Stomach smooth muscle (tissue), 2 donors: ENCODE data around the gene ZNF507.

ENCODE experiments used
- H3K27ac ChIP-seq: one replicate; pipeline ENCODE4 v1.7.0; 2013; ENCODE audit warnings: mild to moderate bottlenecking, low read length, inconsistent platforms
- H3K27me3 ChIP-seq, 2 donors: one replicate each; pipeline ENCODE4 v1.7.0; 2013; ENCODE audit warnings: low read length in 2 of 2; ENCODE audit not compliant: insufficient read depth in 2 of 2, control insufficient read depth in 1 of 2
- H3K36me3 ChIP-seq, 2 donors: one replicate each; pipeline ENCODE4 v1.7.0; 2013; ENCODE audit warnings: low read length in 2 of 2; ENCODE audit not compliant: control insufficient read depth in 2 of 2, insufficient read depth in 2 of 2
- H3K4me1 ChIP-seq: one replicate; pipeline ENCODE4 v1.7.0; 2013; ENCODE audit warnings: low read length; ENCODE audit not compliant: control insufficient read depth, insufficient read depth
- H3K4me3 ChIP-seq, 2 donors: one replicate each; pipeline ENCODE4 v1.7.0; 2013; ENCODE audit warnings: low read length in 2 of 2
- H3K9ac ChIP-seq, 2 donors: one replicate each; pipeline ENCODE4 v1.7.0; 2013; ENCODE audit warnings: low read length in 2 of 2, mild to moderate bottlenecking in 1 of 2
- H3K9me3 ChIP-seq, 2 donors: one replicate each; pipeline ENCODE4 v1.7.0; 2013; ENCODE audit warnings: low read length in 2 of 2; ENCODE audit not compliant: control insufficient read depth in 2 of 2
- donor health status: healthy.
- donor health status: Pancreatic carcinoma.

ZNF507 gene

DNA sequence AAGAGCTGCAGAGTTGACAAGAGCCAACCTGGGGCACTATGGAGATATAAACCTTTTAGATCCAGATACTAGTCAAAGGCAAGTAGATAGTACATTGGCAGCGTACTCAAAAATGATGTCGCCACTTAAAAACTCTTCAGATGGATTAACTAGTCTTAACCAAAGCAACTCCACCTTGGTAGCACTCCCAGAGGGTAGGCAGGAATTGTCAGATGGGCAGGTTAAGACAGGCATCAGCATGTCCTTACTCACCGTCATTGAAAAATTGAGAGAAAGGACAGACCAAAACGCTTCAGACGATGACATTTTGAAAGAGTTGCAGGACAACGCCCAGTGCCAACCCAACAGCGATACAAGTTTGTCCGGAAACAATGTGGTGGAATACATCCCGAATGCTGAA lies 8.9 kb downstream of the ZNF507 start:
- Histone ChIP-seq H3K9ac (no peak overlapping the region), H3K9me3 (no peaks in the 10 kb centered on the region), H3K4me1 (peaks cover 3% of the 10 kb centered on the region), H3K36me3 (peaks cover 25 to 58% of the 10 kb centered on the region in 2 donors), H3K27ac (no peak overlapping the region), H3K27me3 (no peaks in the 10 kb centered on the region), H3K4me3 (no peak overlapping the region)

DNA sequence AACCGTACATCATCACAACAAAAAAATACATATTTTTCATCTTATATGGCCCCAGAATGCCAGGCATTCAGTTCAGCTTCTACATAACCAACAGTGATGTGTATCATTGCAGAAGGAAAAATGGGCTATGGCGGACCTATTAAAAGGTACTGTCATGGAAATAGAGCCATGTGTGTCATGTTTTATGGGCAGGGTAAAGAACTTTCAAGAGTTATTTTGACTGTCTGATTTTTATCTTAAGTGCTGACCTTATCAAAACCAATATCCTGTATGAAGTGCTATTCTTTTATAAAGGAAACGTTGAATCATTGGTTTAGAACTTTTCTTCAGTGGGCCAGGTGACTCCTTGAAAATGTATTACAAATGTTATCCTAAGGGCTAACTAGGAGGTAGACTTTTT lies 9.9 kb downstream of the ZNF507 start:
- H3K27me3 ChIP-seq, result no peaks in the 10 kb centered on the region
- no peak overlapping the region for H3K27ac ChIP-seq
- H3K9ac ChIP-seq, result no peak overlapping the region
- H3K4me1 ChIP-seq, result peaks cover 3% of the 10 kb centered on the region
- H3K36me3 ChIP-seq, result peaks cover 29 to 60% of the 10 kb centered on the region in 2 donors
- no peak overlapping the region for H3K4me3 ChIP-seq
- H3K9me3 ChIP-seq, result no peaks in the 10 kb centered on the region

DNA sequence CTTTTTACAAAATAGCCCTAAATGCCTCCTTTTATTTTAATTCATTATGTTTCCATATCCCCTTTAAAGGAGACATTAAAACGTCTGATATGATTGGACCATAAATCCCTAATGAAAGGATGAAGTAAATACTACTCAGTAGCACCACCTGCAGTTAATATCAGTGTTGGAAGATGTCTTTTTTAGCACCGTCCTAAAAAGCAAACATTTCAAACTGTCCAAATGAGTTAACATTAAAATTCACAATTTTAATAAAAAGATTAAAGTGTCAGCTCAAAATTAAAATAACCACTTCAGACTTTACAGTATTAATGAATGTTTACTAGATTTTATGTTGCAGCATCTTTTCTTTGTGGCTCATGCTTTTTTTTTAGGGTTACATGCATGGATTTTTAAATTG lies 12.3 kb downstream of the ZNF507 start:
- Histone ChIP-seq H3K27me3 (no peaks in the 10 kb centered on the region), H3K4me3 (no peak overlapping the region), H3K9ac (no peak overlapping the region), H3K36me3 (peaks cover 35 to 62% of the 10 kb centered on the region in 2 donors), H3K4me1 (no peaks in the 10 kb centered on the region), H3K27ac (no peak overlapping the region), H3K9me3 (no peaks in the 10 kb centered on the region)

DNA sequence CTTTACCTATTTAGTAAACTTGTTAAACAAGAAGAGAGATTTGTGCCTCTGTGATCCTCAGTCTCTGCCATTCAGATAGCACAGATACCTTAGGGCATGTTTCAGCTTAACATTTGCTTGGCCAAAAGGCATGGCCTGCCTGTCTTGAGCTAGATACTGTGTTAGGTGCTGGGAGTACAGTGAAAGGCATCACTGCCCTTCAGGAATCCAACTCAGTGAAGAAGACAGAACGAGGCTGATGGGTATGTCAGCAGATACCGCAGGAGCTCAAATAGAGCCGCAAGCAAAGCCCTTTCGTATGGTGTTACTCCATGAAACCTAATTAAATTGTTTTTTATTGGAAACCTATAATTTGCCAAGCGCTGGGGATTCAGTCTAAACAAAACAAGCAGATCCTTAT lies 12.9 kb downstream of the ZNF507 start:
- Histone ChIP-seq H3K36me3 (peaks cover 32 to 62% of the 10 kb centered on the region in 2 donors), H3K4me3 (no peak overlapping the region), H3K27me3 (no peaks in the 10 kb centered on the region), H3K4me1 (peaks cover 2% of the 10 kb centered on the region), H3K9ac (no peak overlapping the region), H3K9me3 (no peaks in the 10 kb centered on the region), H3K27ac (no peak overlapping the region)

DNA sequence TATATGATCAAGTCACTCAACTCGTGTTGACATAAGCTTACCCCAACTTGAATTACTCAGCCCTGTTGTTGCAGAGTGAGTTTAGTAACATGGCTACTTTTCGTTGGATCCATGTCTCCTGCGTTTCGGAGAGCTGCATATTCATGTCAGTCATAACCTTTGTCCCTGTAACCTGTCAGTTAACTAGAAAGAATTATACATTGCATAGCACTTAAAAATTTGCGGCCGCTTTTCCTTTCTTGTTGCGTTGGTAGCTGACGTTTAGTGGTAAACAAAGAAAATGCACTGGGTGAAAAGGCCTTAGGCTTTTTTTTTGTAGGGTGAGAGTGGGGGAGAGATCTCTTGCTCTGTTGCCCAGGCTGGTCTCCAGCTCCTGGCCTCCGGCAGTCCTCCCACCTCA lies 14.2 kb downstream of the ZNF507 start:
- Histone ChIP-seq H3K4me1 (peaks cover 9% of the 10 kb centered on the region), H3K9ac (no peak overlapping the region), H3K36me3 (peaks cover 22 to 50% of the 10 kb centered on the region in 2 donors), H3K4me3 (no peak overlapping the region), H3K9me3 (no peaks in the 10 kb centered on the region), H3K27me3 (no peaks in the 10 kb centered on the region), H3K27ac (no peak overlapping the region)

- Histone ChIP-seq H3K4me1 (peaks cover 9% of the 10 kb centered on the region), H3K27ac (no peak overlapping the region), H3K36me3 (peaks cover 21 to 39% of the 10 kb centered on the region in 2 donors), H3K9me3 (no peaks in the 10 kb centered on the region), H3K9ac (no peak overlapping the region), H3K27me3 (no peaks in the 10 kb centered on the region), H3K4me3 (no peak overlapping the region)
Measured at GRCh38 chr19:32361574-32362317, 16.3 kb downstream of the ZNF507 start.

DNA sequence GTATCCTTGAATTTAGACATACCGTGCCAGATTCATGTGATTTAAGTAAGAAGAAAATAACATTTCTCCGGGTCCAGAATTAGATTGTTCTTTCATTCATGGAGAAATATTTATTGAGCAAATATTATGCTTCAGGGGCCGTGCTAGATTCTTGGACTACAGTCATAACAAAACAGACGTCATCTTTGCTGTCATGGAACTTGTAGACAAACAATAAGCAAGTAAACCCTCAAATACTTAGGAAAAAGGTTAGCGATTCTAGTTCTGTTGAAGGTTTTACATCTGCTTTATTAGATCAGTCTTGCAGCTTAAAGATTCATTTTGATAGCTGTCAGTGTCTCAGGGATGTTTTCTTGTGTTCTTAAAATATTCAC lies 16.9 kb downstream of the ZNF507 start:
- H3K4me1 ChIP-seq, result peaks cover 9% of the 10 kb centered on the region
- H3K27ac ChIP-seq, result no peak overlapping the region
- H3K9ac ChIP-seq, result no peak overlapping the region
- H3K27me3 ChIP-seq, result no peaks in the 10 kb centered on the region
- H3K4me3 ChIP-seq, result no peak overlapping the region
- no peaks in the 10 kb centered on the region for H3K9me3 ChIP-seq
- peaks cover 24 to 34% of the 10 kb centered on the region in 2 donors for H3K36me3 ChIP-seq

- no peak overlapping the region for H3K4me3 ChIP-seq
- no peak overlapping the region for H3K27ac ChIP-seq
- H3K27me3 ChIP-seq, result no peaks in the 10 kb centered on the region
- H3K36me3 ChIP-seq, result peaks cover 24 to 28% of the 10 kb centered on the region in 2 donors
- H3K4me1 ChIP-seq, result peaks cover 13% of the 10 kb centered on the region
- H3K9me3 ChIP-seq, result no peaks in the 10 kb centered on the region
- H3K9ac ChIP-seq, result peak overlapping the region in 1 of 2 donors; percentile 23
Measured at GRCh38 chr19:32363175-32363574, 17.8 kb downstream of the ZNF507 start.

DNA sequence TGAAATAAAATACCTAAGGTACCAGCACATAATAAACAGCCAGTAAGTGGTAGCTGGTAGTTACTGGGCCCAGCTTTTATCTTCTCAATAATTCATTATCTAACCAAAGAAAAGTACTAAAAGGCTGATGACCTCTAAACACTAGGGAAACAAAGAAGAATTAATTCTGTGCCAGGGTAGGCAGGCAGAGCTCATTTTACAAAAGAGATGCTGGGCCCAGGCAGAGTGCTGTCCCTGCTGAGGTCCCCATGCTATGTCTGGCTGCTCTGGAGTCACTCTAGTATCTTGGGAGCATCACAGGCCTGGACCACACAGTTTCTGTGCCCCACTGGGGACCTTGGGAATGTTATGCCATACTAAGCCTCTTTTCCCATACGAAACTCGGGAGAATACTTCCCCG lies 18.2 kb downstream of the ZNF507 start:
- H3K27me3 ChIP-seq, result no peaks in the 10 kb centered on the region
- no peak overlapping the region for H3K4me3 ChIP-seq
- H3K4me1 ChIP-seq, result peaks cover 13% of the 10 kb centered on the region
- no peak overlapping the region for H3K27ac ChIP-seq
- H3K9ac ChIP-seq, result peak overlapping the region in 1 of 2 donors; percentile 23
- H3K9me3 ChIP-seq, result no peaks in the 10 kb centered on the region
- H3K36me3 ChIP-seq, result peaks cover 19 to 23% of the 10 kb centered on the region in 2 donors

GRCh38 chr19:32364040-32364439 lies 18.6 kb downstream of the ZNF507 start:
- H3K27ac ChIP-seq, result no peak overlapping the region
- H3K27me3 ChIP-seq, result no peaks in the 10 kb centered on the region
- no peak overlapping the region for H3K4me3 ChIP-seq
- no peaks in the 10 kb centered on the region for H3K9me3 ChIP-seq
- peaks cover 18 to 21% of the 10 kb centered on the region in 2 donors for H3K36me3 ChIP-seq
- H3K4me1 ChIP-seq, result peaks cover 13% of the 10 kb centered on the region
- no peak overlapping the region for H3K9ac ChIP-seq

DNA sequence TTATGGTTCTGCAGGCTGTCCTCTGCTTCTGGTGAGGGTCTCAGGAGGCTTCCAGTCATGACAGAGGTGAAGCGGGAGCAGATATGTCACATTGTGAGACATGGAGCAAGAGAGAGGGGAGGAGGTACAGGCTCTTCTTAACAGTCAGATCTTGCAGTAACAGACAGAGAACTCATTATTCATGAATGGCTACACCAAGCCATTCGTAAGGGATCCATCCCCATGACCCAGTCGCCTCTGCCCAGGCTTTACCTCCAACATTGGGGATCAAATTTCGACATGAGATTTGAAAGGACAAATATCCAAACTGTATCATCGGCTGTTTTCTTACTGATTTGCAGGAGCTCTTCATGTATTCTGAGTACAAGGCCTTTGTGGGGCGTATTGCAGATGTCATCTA lies 21.7 kb downstream of the ZNF507 start:
- no peak overlapping the region for H3K27ac ChIP-seq

More for the DNA sequence above, 21.7 kb downstream of the ZNF507 start:
- Histone ChIP-seq H3K36me3 (peaks cover 14 to 17% of the 10 kb centered on the region in 2 donors), H3K4me3 (no peak overlapping the region), H3K9me3 (no peaks in the 10 kb centered on the region), H3K27me3 (no peaks in the 10 kb centered on the region), H3K4me1 (peaks cover 13% of the 10 kb centered on the region), H3K9ac (no peak overlapping the region)
